ENCODE data around the gene LY6G5C. TPM values are rescaled to one million over a fixed set of nuclear protein-coding genes. Genes with fewer than 3 reads are reported as not detected.

LY6G5C gene
- total and polyA plus RNA-seq, 2 of the 13 experiments (the other 11 are each of a cell fraction or from before 2014, with no cell fraction given), result 0.33 to 0.55 TPM

GRCh38 chr6:31717499-31718222 lies 36.8 kb upstream of the LY6G5C start (continued):
- no peak for TF ChIP-seq NFAT5 (CRISPR knock-in tag; IDR thresholded peaks at IDR 0.05)
- no peak for TF ChIP-seq ZSCAN5A (CRISPR knock-in tag; IDR thresholded peaks at IDR 0.05; ENCODE audit: borderline replicate concordance)
- no peak for TF ChIP-seq ZNF143 (CRISPR knock-in tag; IDR thresholded peaks at IDR 0.05)
- peak; percentile 64; the same call in 1 of the 2 replicates for TF ChIP-seq MAX (IDR thresholded peaks at IDR 0.05)
- TF ChIP-seq ZSCAN20 (CRISPR knock-in tag; IDR thresholded peaks at IDR 0.05; ENCODE audit: borderline replicate concordance), result no peak
- no peak for TF ChIP-seq U2AF2 (IDR thresholded peaks at IDR 0.05; ENCODE audit: low read depth, low read length)
- TF ChIP-seq ZNF512 (CRISPR knock-in tag; IDR thresholded peaks at IDR 0.05), result no peak
- no peak for TF ChIP-seq ZNF441 (CRISPR knock-in tag; IDR thresholded peaks at IDR 0.05; ENCODE audit: borderline replicate concordance)
- 0 out of 2 replicates have a peak, but pooled peaks have one; percentile 16 for TF ChIP-seq TFAP4 (IDR thresholded peaks at IDR 0.05; ENCODE audit: borderline replicate concordance, low read depth)
- TF ChIP-seq NPAS2 (CRISPR knock-in tag; IDR thresholded peaks at IDR 0.05; ENCODE audit: borderline replicate concordance), result no peak
- TF ChIP-seq NFE2L2 (IDR thresholded peaks at IDR 0.05; ENCODE audit: low read length), result no peak
- TF ChIP-seq ZNF232 (CRISPR knock-in tag; IDR thresholded peaks at IDR 0.05; ENCODE audit: borderline replicate concordance), result no peak
- TF ChIP-seq MAZ (IDR thresholded peaks at IDR 0.05; ENCODE audit: borderline replicate concordance, low read depth, low read length), result no peak
- no peak for TF ChIP-seq MAZ (CRISPR knock-in tag; IDR thresholded peaks at IDR 0.05; ENCODE audit: low read depth)
- no peak for TF ChIP-seq ELK4 (CRISPR knock-in tag; IDR thresholded peaks at IDR 0.05; ENCODE audit: borderline replicate concordance)
- TF ChIP-seq ZNF207 (IDR thresholded peaks at IDR 0.05; ENCODE audit: borderline replicate concordance), result no peak
- TF ChIP-seq PHF20 (CRISPR knock-in tag; IDR thresholded peaks at IDR 0.05), result no peak
- TF ChIP-seq THAP11 (CRISPR knock-in tag; IDR thresholded peaks at IDR 0.05), result no peak
- TF ChIP-seq MTA1 (CRISPR knock-in tag; IDR thresholded peaks at IDR 0.05; ENCODE audit: borderline replicate concordance), result peak; percentile 51; the same call in 1 of the 2 replicates
